Motor neuron (in vitro differentiated cells): ENCODE data around the gene ACOT7. TPM values are rescaled to one million over a fixed set of nuclear protein-coding genes. Genes with fewer than 3 reads are reported as not detected.

ENCODE experiments used
- ATAC-seq, 8 experiments: fragments of 200-7000 bp; cut with Tn5 transposase; replicated peaks in 6 of 8; 2 replicates each; pipeline ENCODE4 v1.8.0; 2021; ENCODE audit warnings: mild to moderate bottlenecking in 8 of 8, moderate library complexity in 8 of 8
- H3K27ac ChIP-seq, 2 donors: fragments of 250-450 bp; sonication (Bioruptor Pico); 2 replicates each; pipeline ENCODE4 v1.9.0; 2021; ENCODE audit warnings: antibody characterized with exemption in 2 of 2, mild to moderate bottlenecking in 2 of 2, moderate library complexity in 1 of 2
- H3K4me1 ChIP-seq, 2 donors: fragments of 250-450 bp; sonication (Bioruptor Pico); replicated peaks in 1 of 2; 2 replicates each; pipeline ENCODE4 v1.6.1; 2021; ENCODE audit warnings: antibody characterized with exemption in 2 of 2, mild to moderate bottlenecking in 2 of 2, moderate library complexity in 1 of 2
- H3K4me3 ChIP-seq, 5 donors: fragments of 250-450 bp; sonication (Bioruptor Pico); 2 replicates each; pipeline ENCODE4 v1.9.0; 2021; ENCODE audit warnings: antibody characterized with exemption in 5 of 5, mild to moderate bottlenecking in 5 of 5, moderate library complexity in 4 of 5
- WGBS, 10 experiments: fragments of 450-650 bp; shearing (Covaris generic); methylation state at CpG; one replicate each; pipeline ENCODE4 v1.0.0; 2022; 5-methylcytosine and 5-hydroxymethylcytosine counted together
- in situ Hi-C, 9 experiments: fragments of 400-800 bp; cut with MboI; loops; one replicate each; pipeline ENCODE4 v1.15.0; 2021; ENCODE audit warnings: low sequenced_read_pairs in 9 of 9, low pct_unique_long_range_greater_than_20kb in 2 of 9; ENCODE audit not compliant: unreplicated experiment in 9 of 9
- total RNA-seq, 8 experiments: library from RNA; unstranded; fragments of 300-600 nt; gene quantifications; 2 replicates each; pipeline versions ENCODE4 v1.2.3 to v1.2.4, GENCODE V29; 2022

The ACOT7 gene
- total RNA-seq, 8 experiments from 2014 or later: 6.9 to 127 (median 80.5) TPM

DNA sequence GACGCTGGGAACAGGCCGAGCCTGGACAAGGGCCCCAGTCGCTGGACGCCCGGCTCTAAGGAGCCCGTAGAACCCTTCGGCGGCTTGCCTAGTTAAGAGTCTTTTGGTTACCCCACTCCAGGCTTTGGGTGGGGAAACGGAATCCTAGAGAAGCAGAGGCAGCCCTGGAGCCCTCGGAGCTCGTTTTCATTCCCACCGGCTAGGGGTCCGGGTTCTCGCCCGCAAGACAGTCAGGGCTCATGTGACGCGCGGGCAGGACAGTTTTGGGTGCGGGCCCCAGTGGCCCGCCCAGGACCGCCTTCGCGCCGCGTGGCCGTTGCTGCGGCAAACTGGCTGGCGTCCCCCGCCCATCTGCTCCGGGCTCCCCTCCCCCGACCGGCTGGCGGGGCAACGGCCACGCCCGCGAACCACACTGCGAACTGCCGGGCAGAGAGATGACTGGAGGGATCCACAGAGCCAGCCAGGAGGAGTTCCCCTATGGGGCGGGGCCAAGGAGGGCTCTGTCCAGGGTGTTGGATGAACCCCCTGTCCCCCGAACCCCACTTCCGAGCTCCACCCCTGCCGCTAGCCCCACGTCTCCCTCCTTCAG lies 27.0 kb upstream of the ACOT7 start:
- H3K4me1 ChIP-seq: peaks cover 5 to 8% of the 10 kb centered on the region in 2 donors
- peak; percentile 28 to 62 (median 52) for ATAC-seq
- H3K4me3 ChIP-seq: no peak overlapping the region
- H3K27ac ChIP-seq: no peak overlapping the region
- in situ Hi-C loops: no loop called here
- WGBS, 10 experiments: 0 to 18% (median 4%) methylated on average over 1 to 8 of the region's 44 CpGs; no CpG with 5 or more reads in 6 of the 10 experiments

DNA sequence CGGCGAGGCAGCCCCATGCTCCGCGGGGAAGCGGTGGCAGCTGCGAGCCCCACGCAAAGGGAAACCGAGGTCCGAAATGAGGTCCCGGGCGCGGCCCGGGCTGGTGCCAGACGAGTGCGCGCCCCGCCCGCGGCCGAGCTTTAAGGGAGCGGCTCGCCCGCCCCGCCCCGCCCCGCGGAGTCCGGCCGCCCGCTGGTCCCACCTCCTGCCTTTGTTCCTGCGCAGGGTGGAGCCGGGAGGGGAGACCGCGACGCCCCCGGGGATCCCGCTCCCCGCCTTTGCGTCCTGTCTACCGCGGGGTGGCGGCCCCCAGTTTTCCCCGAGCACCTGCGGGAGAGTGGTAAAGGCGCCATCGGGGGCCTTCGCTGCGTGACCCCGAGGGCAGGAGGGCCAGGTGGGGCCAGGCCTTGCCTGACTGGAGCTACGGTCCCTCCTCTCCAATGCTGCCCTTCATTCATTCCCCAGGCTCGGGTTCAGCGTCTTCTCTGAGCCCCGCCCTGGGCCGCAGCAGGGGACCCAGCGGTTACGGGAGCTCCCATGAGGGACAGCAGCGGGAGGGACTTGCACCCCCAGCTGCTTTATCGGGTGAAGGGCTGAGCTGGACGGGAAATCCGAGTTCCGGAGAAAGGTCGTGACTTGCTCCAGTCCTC lies 26.4 kb upstream of the ACOT7 start, which contains the start of gene HES2:
Gene HES2, minus strand, starts transcription at position 116 of the 650 bp plus-strand sequence. Its CDS starts 99 bp downstream, at position 17.
- in situ Hi-C loops: no loop called here
- WGBS, 10 experiments: 1 to 13% (median 7%) methylated on average over 3 to 18 of the region's 62 CpGs; no CpG with 5 or more reads in 6 of the 10 experiments
- no peak within 1 kb of the TSS for H3K27ac ChIP-seq
- peaks cover 5 to 8% of the 10 kb centered on the region in 2 donors for H3K4me1 ChIP-seq
- ATAC-seq: peak; percentile 24 to 63 (median 58)
- H3K4me3 ChIP-seq: peak within 1 kb of the TSS; percentile 5 to 25 (median 18)

DNA sequence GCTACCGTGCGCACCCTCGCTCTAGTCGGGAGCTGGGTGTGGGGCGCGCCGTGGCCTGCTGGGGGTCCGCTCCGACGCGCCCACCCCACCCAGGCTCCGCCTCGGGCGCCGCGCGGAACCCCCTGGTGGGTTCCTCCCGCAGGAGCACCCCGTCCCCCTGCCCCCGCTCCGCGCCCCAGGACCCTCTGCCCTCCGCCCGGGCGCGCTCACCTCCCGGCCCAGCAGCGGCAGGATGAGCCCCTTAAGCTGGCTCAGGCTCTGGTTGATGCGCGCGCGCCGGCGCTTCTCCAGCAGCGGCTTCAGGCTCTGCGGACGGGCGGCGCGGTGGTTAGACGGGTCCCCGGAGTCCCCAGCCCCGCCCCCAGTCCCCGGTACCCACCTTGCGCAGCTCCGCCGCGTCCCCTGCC lies 25.8 kb upstream of the ACOT7 start:
- Histone ChIP-seq H3K27ac (no peak overlapping the region), H3K4me1 (peaks cover 7 to 11% of the 10 kb centered on the region in 2 donors), H3K4me3 (peak overlapping the region; percentile 5 to 25 (median 18))
- peak in 7 of 8 experiments; percentile 1 to 39 (median 20) for ATAC-seq
- WGBS, 10 experiments: 0% methylated on average over 4 of the region's 48 CpGs; no CpG with 5 or more reads in 9 of the 10 experiments
- in situ Hi-C loops: no loop called here

DNA sequence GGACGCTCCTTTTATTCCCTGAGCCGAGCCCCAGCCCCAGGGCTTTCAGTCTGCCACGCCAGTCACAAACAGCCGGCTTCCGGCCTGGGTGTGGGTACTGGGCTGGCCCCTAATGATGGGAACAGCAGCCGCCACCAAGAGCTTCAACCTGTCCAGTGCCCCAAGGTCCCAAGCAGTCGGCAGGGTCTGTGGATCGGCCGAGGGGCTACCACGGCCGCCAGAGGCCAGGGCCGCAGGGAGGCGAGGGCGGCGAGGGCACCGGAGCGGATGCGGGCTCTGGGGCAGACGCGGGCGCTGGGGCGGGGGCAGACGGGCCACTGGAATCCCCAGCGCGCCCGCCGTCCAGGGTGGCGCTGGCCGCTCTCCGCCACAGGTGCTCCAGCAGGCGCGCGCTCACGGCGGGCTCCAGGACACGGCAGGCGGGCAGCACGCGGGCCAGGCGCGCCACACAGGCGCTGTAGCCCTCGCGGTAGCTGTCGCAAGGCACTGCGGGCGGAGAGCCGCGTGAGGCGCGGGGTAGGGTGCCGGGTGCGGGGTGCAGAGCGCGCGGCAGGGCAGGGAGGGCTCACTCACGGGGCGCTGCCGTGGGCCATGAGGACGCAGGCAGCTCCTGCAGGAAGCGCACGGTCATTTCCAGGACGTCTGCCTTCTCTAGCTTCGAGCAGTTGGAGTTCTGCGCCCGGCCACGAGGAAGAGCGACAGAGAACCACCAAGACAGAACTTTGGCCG lies 25.3 kb upstream of the ACOT7 start:
- peak in 1 of 8 experiments; percentile 2 for ATAC-seq
- Histone ChIP-seq H3K4me1 (peaks cover 8 to 14% of the 10 kb centered on the region in 2 donors), H3K4me3 (peak overlapping the region in 1 of 5 donors; percentile 25), H3K27ac (no peak overlapping the region)
- 17 to 47% (median 25%) methylated on average over 3 to 4 of the region's 69 CpGs; no CpG with 5 or more reads in 6 of the 10 experiments for WGBS, 10 experiments
- in situ Hi-C loops: no loop called here

DNA sequence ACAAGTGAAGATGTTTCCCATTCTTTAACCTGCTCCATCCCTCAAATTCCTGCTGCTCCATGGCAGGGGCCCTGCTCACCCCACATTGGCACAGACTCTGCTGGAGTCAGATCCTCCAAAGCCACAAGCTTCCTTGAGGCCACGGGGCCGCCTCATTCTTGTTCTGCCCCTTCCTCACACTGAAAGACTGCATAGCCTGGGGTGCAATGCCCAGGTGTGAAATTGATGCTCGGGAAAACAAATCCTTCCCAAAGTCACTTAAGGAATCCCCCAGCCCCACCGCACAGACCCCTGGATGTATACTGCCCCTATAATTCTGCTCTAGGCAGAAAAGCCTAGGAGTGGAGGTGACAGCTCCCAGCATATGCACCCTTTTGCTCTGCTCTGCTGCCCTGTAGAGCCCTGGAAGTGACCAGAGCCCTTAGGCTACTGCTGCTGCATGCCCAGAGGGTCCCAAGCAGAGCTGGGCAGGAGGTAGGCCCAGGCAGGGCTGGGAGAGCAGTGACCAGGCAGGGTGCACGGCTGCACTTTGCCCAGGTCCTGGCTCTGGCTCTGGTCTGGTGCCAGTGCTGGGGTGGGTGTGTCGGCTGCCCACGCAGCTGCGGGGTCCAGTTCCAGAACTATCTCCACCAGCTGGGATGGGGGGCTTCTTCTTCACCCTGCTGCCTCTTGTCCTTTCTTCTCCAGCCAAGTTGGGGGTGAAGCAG lies 24.5 kb upstream of the ACOT7 start:
- ATAC-seq: no peak
- 58 to 78% (median 63%) methylated on average over 2 to 6 of the region's 8 CpGs; no CpG with 5 or more reads in 6 of the 10 experiments for WGBS, 10 experiments
- H3K4me3 ChIP-seq: no peak overlapping the region
- no peak overlapping the region for H3K27ac ChIP-seq
- H3K4me1 ChIP-seq: peaks cover 8 to 14% of the 10 kb centered on the region in 2 donors
- in situ Hi-C loops: no loop called here

DNA sequence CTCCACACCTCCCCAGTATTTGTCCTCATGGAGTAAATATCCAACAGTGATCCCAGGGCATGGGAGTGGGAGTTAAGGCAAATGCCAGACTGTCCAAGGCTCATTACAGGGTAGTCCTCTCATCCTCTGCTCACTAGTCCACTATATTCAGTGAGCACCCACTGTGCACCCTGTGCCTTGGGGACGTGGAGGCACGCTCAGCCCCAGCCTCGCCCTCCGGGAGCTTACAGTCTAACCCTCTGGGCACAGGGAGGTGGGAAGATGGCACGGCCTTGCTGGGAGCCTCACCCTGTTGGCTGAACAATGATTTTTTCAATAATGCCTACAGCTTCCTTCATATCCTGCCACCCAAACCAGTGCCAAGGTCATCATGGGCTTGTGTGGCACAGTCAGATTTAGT lies 23.3 kb upstream of the ACOT7 start:
- in situ Hi-C loops: no loop called here
- peaks cover 8 to 14% of the 10 kb centered on the region in 2 donors for H3K4me1 ChIP-seq
- WGBS, 10 experiments: 11 to 100% (median 81%) methylated on average over 1 to 5 of the region's 5 CpGs; no CpG with 5 or more reads in 3 of the 10 experiments
- ATAC-seq: no peak
- no peak overlapping the region for H3K4me3 ChIP-seq
- H3K27ac ChIP-seq: no peak overlapping the region

DNA sequence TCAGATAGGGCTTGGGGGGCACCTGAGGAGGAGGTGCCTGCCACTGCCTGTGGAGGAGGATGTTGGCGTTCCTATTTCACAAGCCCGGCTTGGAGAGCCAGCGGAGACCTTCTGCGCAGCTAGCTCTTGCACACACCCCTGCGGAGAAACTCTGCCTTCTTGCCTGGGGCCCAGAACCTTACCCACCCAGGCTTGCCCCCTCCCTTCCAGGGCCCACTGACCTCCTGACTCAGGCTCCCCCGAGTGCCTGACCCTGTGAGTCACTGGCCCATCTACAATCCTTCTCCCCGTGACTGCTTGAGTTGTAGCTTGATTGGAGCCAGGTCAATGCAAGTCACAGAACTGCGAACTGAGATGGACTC lies 22.7 kb upstream of the ACOT7 start:
- in situ Hi-C loops: no loop called here
- ATAC-seq: no peak
- H3K4me3 ChIP-seq: no peak overlapping the region
- no peak overlapping the region for H3K27ac ChIP-seq
- WGBS, 10 experiments: 61 to 100% (median 83%) methylated on average over 1 to 2 of the region's 8 CpGs; no CpG with 5 or more reads in 5 of the 10 experiments
- H3K4me1 ChIP-seq: peaks cover 8 to 14% of the 10 kb centered on the region in 2 donors

DNA sequence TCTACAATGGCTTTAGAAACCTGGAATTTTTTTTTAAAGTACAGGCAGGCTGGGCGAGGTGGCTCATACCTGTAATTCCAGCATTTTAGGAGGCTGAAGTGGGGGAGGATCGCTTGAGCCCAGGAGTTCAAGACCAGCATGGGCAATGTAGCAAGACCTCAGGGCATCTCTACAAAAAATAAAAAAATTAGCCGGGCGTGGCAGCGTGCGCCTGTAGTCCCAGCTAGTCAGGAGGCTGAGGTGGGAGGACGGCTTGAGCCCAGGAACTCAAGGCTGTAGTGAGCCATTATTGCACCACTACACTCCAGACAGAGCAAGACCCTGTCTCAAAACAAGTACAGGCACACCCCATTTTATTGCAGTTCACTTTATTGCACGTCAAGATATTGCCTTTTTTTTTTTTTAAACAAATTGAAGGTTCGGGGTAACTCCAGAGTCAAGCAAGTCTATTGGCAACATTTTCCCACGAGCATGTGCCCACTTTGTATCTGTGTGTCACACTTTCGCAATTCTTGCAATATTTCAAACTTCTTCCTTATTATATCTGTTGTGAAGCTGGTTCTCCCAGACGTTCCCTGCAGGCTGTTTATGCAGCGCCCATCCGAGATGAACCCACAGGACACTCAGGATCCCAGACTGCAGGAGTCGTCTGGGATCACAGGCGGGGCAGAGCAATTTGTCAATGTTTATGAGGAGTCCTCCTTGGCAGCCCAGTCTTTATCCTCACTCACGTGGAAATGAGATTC lies 21.5 kb upstream of the ACOT7 start:
- in situ Hi-C loops: no loop called here
- ATAC-seq: no peak

DNA sequence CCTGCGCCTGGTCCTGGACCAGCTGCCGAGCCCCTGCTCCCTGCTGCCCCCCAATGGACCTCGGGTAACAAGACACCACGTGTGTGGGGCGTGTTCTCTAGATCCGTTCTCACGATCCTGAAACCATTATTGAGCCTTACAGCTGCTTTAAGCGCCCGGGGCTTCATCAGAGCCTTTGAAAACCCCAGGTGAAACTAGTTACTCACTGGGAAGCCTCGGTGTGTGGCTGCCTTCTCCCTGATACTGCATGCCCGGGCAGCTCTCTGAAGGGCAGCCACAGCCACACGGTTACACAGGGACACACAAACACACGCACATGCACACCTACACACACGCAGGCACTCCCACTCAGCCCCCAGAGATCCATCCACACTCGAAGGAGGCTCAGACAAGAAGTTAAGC lies 20.9 kb upstream of the ACOT7 start:
- Histone ChIP-seq H3K4me3 (no peak overlapping the region), H3K4me1 (peaks cover 6 to 8% of the 10 kb centered on the region in 2 donors), H3K27ac (no peak overlapping the region)
- in situ Hi-C loops: no loop called here
- 5 to 20% (median 10%) methylated on average over 2 to 12 of the region's 15 CpGs; no CpG with 5 or more reads in 4 of the 10 experiments for WGBS, 10 experiments
- peak; percentile 59 to 95 (median 74) for ATAC-seq

More for the DNA sequence above, 21.5 kb upstream of the ACOT7 start:
- 33 to 79% (median 65%) methylated on average over 1 to 17 of the region's 17 CpGs; no CpG with 5 or more reads in 4 of the 10 experiments for WGBS, 10 experiments
- Histone ChIP-seq H3K27ac (no peak overlapping the region), H3K4me1 (peaks cover 8 to 11% of the 10 kb centered on the region in 2 donors), H3K4me3 (no peak overlapping the region)

DNA sequence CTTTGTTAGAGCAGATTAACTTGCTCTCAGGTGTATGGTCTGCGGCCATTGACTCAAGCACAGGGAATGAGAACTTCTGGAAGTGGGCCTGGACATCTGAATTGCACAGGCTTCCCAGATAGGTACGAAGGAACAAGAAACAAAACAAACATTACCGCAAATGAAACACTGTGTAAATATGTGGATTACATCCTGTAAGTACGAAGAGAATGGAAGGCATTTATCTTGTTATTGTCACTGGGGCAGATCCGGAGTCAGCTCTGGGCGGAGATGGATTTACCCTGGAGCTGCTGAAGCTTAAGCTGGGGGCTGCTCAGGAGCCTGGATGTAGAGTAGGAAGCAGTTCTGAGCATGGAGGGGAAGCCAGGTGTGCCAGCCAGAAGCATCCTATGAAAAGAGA lies 19.3 kb upstream of the ACOT7 start:
- ATAC-seq: peak in 2 of 8 experiments; percentile 11 to 70

DNA sequence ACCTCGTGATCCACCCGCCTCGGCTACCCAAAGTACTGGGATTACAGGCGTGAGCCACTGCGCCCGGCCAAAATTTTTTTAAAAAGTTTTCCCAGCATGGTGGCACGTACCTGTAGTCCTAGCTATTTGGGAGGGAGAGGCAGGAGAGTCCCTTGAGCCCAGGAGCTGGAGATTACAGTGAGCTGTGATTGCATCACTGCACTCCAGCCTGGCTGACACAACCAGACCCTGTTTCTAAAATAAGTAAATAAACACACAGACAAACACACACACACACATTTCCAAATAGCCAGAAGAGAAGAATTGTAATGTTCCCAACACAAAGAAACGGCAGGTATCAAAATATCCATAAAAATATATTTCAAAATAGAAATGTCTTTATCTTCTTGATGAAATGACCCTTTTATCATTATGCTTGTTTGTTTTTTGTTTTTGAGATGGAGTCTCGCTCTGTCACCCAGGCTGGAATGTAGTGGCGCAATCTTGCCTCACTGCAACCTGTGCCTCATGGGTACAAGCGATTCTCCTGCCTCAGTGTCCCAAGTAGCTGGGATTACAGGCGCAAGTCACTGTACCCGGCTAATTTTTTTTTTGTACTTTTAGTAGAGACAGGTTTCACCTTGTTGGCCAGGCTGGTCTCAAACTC lies 16.8 kb upstream of the ACOT7 start:
- Histone ChIP-seq H3K4me1 (peaks cover 3 to 6% of the 10 kb centered on the region in 2 donors), H3K4me3 (no peak overlapping the region), H3K27ac (no peak overlapping the region)
- 13 to 100% (median 64%) methylated on average over 1 to 12 of the region's 13 CpGs for WGBS, 10 experiments
- in situ Hi-C loops: no loop called here
- no peak for ATAC-seq

More for the DNA sequence above, 19.3 kb upstream of the ACOT7 start:
- H3K27ac ChIP-seq: no peak overlapping the region
- no peak overlapping the region for H3K4me3 ChIP-seq
- peaks cover 3 to 6% of the 10 kb centered on the region in 2 donors for H3K4me1 ChIP-seq
- WGBS, 10 experiments: 20 to 80% (median 57%) methylated on average over 2 to 6 of the region's 6 CpGs; no CpG with 5 or more reads in 1 of the 10 experiments
- in situ Hi-C loops: no loop called here
